IPS-20b (cell line): ENCODE measurements around the gene TF.

ENCODE experiments used
- H3K27ac ChIP-seq: one replicate; pipeline ENCODE4 v1.5.1; 2013; ENCODE audit warnings: low read length
- H3K27me3 ChIP-seq: 2 replicates; pipeline ENCODE4 v1.6.1; 2013; ENCODE audit warnings: mild to moderate bottlenecking, low read length, inconsistent platforms; ENCODE audit not compliant: insufficient read depth
- H3K36me3 ChIP-seq: 2 replicates; pipeline ENCODE4 v1.6.1; 2013; ENCODE audit warnings: low read depth, mild to moderate bottlenecking, inconsistent platforms, low read length, moderate library complexity; ENCODE audit not compliant: insufficient read depth
- H3K4me1 ChIP-seq: 2 replicates; pipeline ENCODE4 v1.6.1; 2013; ENCODE audit warnings: mild to moderate bottlenecking, control low read depth, inconsistent platforms, low read length, moderate library complexity; ENCODE audit not compliant: insufficient read depth
- H3K4me3 ChIP-seq: 2 replicates; pipeline ENCODE4 v1.5.1; 2013; ENCODE audit warnings: mild to moderate bottlenecking, low read length, inconsistent platforms
- H3K9ac ChIP-seq: 2 replicates; pipeline ENCODE4 v1.6.1; 2013; ENCODE audit warnings: low read depth, mild to moderate bottlenecking, inconsistent platforms, low read length, moderate library complexity
- H3K9me3 ChIP-seq: 2 replicates; pipeline ENCODE4 v1.6.1; 2013; ENCODE audit warnings: mild to moderate bottlenecking, low read depth, low read length, inconsistent platforms; ENCODE audit not compliant: insufficient read depth

TF gene

DNA sequence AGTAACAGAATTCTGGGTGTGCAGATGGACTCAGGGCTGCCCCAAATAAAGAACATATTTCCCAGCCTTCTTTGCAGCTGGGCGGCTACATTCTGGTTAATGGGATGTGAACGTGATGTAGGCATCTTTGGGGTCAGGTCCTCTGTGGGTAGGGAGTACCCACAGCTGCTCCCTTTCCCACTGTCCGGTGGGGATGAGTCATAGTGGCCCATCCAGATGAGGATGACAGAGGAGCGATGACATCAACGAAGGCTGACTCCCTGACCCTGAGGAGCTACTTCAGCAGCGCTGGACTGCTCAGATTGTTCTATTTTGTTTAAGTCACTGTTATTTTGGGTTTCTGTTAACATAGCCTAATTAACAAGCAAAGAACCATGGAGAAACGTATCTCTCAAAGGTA lies 97.4 kb downstream of the TF start:
- Histone ChIP-seq H3K9ac (no peak overlapping the region), H3K4me1 (no peaks in the 10 kb centered on the region), H3K27ac (no peak overlapping the region), H3K36me3 (no peaks in the 10 kb centered on the region), H3K9me3 (no peaks in the 10 kb centered on the region), H3K4me3 (no peak overlapping the region), H3K27me3 (no peaks in the 10 kb centered on the region)

DNA sequence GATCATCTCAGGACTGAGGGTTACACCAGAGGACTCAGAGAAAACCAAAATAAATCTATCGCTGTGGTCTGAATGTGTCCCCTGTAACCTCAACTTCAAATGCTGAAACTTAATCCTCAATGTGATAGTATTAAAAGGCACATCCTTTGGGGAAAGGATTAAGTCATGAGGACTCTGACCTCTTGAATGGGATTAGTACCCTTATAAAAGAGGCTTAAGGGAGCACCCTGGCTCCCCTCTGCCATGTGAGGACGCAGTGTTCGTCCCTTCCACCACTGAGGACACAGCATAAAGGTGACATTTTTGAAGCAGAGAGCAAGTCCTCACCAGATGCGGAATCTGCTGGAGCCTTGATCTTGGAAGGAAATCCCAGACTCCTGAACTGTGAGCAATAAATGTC lies 98.9 kb downstream of the TF start:
- Histone ChIP-seq H3K9ac (no peak overlapping the region), H3K27me3 (no peaks in the 10 kb centered on the region), H3K9me3 (no peaks in the 10 kb centered on the region), H3K27ac (no peak overlapping the region), H3K4me3 (no peak overlapping the region), H3K36me3 (no peaks in the 10 kb centered on the region), H3K4me1 (no peaks in the 10 kb centered on the region)
